HepG2 (cell line): ENCODE measurements around the gene ARAP1.

Source experiments
- EZH2 ChIP-seq: conservative IDR thresholded peaks from 2 replicates; pipeline ENCODE4 v1.6.1; 2012; ENCODE audit warnings: mild to moderate bottlenecking, low read depth, low read length, moderate library complexity
- FOXP4 ChIP-seq: sonication (generic); formaldehyde crosslinking; IDR thresholded peaks from 2 replicates; pipeline ENCODE4 v1.4.0; 2020; ENCODE audit warnings: missing genetic modification reagents
- HBP1 ChIP-seq: IDR thresholded peaks from 2 replicates; pipeline ENCODE4 v1.6.1; 2016; ENCODE audit warnings: low read depth, control low read depth
- HDAC6 ChIP-seq: fragments of 200-600 bp; sonication (generic); IDR thresholded peaks from 2 replicates; pipeline ENCODE4 v1.7.0; 2017; ENCODE audit warnings: mild to moderate bottlenecking, antibody characterized with exemption, low read length, low read depth
- MYNN ChIP-seq: sonication (generic); formaldehyde crosslinking; IDR thresholded peaks from 2 replicates; pipeline ENCODE4 v1.4.0; 2020; ENCODE audit warnings: mild to moderate bottlenecking, low read depth, missing genetic modification reagents
- NFKB2 ChIP-seq: sonication (generic); formaldehyde crosslinking; IDR thresholded peaks from 2 replicates; pipeline ENCODE4 v1.4.0; 2020; ENCODE audit warnings: missing genetic modification reagents, borderline replicate concordance
- RAD21 ChIP-seq: fragments of 450-650 bp; formaldehyde crosslinking; IDR thresholded peaks from 2 replicates; pipeline ENCODE4 v1.5.0; 2020; ENCODE audit warnings: mild to moderate bottlenecking
- REST ChIP-seq, 2 experiments: IDR thresholded peaks; 2 replicates each; pipeline ENCODE4 v1.6.1; 2011 to 2012; ENCODE audit warnings: low read length in 2 of 2, borderline replicate concordance in 1 of 2, low read depth in 1 of 2, mild to moderate bottlenecking in 1 of 2, moderate library complexity in 1 of 2
- ZFP36 ChIP-seq: fragments of 150-350 bp; IDR thresholded peaks from 2 replicates; pipeline ENCODE4 v1.6.1; 2018; ENCODE audit warnings: borderline replicate concordance, low read length, low read depth; ENCODE audit not compliant: partially characterized antibody
- ZNF580 ChIP-seq: IDR thresholded peaks from 2 replicates; pipeline ENCODE4 v1.6.1; 2016; ENCODE audit warnings: low read depth, borderline replicate concordance
- ZNF678 ChIP-seq: sonication (generic); formaldehyde crosslinking; IDR thresholded peaks from 2 replicates; pipeline ENCODE4 v1.4.0; 2020; ENCODE audit warnings: mild to moderate bottlenecking, missing genetic modification reagents
- ZNF777 ChIP-seq: sonication (generic); formaldehyde crosslinking; IDR thresholded peaks from 2 replicates; pipeline ENCODE4 v1.4.0; 2020; ENCODE audit warnings: missing genetic modification reagents
- TF ChIP-seq, protein P1 (sequence below): sonication (generic); formaldehyde crosslinking; IDR thresholded peaks from 2 replicates; pipeline ENCODE4 v1.4.0; 2020; ENCODE audit warnings: mild to moderate bottlenecking, missing genetic modification reagents

DNA sequence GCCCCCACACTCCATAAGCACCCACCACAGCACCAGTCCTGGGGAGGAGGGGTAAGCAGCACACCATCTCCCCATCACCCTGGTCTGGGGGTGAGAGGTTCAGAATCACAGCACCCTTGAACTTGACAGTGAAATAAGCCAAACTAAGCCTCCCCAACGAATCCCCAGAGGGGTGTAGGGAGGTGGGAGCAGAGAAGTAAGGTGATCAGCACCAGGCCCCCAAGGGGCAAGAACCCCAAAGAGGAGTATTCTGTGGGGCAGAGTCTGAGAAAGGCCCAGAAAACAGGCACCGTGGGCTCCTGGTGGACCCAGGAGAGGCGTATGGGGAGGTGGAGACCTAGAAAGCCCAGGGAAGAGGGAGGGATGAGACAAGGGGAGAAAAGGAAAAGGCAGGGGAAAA is 30.9 kb downstream of the ARAP1 start:
- no peak for TF ChIP-seq NFKB2 (CRISPR knock-in tag)
- TF ChIP-seq HBP1: no peak
- no peak for TF ChIP-seq RAD21 (CRISPR knock-in tag)
- no peak for TF ChIP-seq ZNF777 (CRISPR knock-in tag)
- no peak for TF ChIP-seq MYNN (CRISPR knock-in tag)
- no peak for TF ChIP-seq EZH2
- no peak for TF ChIP-seq FOXP4 (CRISPR knock-in tag)
- TF ChIP-seq, protein P1, sequence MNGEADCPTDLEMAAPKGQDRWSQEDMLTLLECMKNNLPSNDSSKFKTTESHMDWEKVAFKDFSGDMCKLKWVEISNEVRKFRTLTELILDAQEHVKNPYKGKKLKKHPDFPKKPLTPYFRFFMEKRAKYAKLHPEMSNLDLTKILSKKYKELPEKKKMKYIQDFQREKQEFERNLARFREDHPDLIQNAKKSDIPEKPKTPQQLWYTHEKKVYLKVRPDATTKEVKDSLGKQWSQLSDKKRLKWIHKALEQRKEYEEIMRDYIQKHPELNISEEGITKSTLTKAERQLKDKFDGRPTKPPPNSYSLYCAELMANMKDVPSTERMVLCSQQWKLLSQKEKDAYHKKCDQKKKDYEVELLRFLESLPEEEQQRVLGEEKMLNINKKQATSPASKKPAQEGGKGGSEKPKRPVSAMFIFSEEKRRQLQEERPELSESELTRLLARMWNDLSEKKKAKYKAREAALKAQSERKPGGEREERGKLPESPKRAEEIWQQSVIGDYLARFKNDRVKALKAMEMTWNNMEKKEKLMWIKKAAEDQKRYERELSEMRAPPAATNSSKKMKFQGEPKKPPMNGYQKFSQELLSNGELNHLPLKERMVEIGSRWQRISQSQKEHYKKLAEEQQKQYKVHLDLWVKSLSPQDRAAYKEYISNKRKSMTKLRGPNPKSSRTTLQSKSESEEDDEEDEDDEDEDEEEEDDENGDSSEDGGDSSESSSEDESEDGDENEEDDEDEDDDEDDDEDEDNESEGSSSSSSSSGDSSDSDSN (CRISPR knock-in tag): no peak
- TF ChIP-seq ZFP36: no peak
- TF ChIP-seq HDAC6: no peak
- no peak for TF ChIP-seq REST (IDR thresholded peaks at IDR 0.05; ENCODE audit: borderline replicate concordance in 1 of 2, low read depth in 1 of 2, low read length in 2 of 2)
- TF ChIP-seq ZNF580: no peak
- TF ChIP-seq ZNF678 (CRISPR knock-in tag): no peak
